GM19240 (cell line): ENCODE results near the gene PAK2.
"Not testable (repeated sequence)": the region's sequence is repeated elsewhere in the genome, so short reads cannot be mapped to it uniquely, and the experiment has no call there.

Experiments
- DNase-seq: peaks from one replicate; pipeline ENCODE4 v3.0.0; 2011; ENCODE audit warnings: low spot score; ENCODE audit not compliant: insufficient read length

The PAK2 gene

GRCh38 chr3:196739671-196740480 lies at the start of gene PAK2:
TSS of gene PAK2 (plus strand) at chr3:196739857. CDS start at chr3:196782647, 42,790 bp downstream.
- peak; percentile 61 for DNase-seq

- DNase-seq = no peak
Measured at GRCh38 chr3:196689941-196690660, 49.6 kb upstream of the PAK2 start.

DNA sequence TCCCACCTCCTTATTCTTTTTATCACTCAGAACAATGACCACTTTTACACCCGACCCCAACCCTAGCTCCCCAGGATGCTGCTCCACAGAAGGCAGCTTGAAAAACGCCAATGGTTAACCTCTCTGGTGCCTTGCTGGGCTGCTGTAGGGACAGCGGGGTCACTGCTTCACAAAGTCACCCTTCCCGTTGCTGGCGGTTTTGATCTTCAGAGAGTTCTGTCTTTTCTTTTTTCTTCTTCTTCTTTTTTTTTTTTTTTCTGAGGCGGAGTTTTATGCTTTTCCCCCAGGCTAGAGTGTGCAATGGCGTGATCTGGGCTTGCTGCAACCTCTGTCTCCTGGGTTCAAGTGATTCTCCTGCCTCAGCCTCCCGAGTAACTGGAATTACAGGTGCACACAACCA lies 48.3 kb upstream of the PAK2 start:
- DNase-seq = no peak

- DNase-seq = no peak
Measured at GRCh38 chr3:196694202-196694638, 45.4 kb upstream of the PAK2 start.

GRCh38 chr3:196694941-196695848 lies 44.5 kb upstream of the PAK2 start:
- no peak for DNase-seq

- DNase-seq = no peak
Measured at GRCh38 chr3:196695849-196696226, 43.8 kb upstream of the PAK2 start.

- no peak for DNase-seq
Measured at GRCh38 chr3:196697270-196697669, 42.4 kb upstream of the PAK2 start.

GRCh38 chr3:196699749-196700148 lies 39.9 kb upstream of the PAK2 start:
- no peak for DNase-seq

DNA sequence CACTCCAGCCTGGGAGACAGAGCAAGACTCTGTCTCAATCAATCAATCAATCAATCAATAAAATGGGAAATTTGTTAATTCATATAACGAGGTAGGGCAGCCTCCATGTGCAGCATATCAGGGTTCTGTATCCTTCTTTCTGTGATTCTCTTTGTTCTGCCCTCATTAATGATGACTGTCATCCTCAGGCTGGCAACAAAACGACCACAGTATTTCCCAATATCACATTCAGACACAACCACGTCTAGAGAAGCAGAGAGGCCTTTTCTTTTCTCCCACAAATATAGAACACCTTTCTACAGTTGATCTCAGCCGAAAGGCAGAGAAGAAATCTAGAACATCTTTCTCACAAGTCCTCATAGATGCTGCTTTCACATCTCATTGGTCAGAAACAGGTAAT lies 38.9 kb upstream of the PAK2 start:
- no peak for DNase-seq

DNA sequence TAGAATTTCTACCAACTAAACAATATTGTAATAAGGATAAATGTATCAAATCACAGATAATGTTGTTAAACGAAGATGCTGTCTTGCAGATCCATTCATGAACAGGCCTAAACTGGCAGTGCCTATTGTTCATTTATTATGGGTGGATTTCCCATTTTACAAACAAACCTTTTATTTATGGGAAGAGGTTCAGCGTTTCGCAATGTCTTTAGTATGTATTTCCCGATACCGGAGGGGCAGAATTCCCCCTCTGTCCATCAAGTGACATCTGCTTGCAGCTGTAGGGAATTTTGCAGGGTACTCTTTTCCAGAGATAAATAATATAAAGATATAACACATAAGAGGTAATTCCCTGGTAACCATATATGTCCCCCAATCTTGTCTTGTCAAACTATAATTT lies 33.3 kb upstream of the PAK2 start:
- DNase-seq = no peak

GRCh38 chr3:196706731-196707130 lies 32.9 kb upstream of the PAK2 start:
- no peak for DNase-seq

DNA sequence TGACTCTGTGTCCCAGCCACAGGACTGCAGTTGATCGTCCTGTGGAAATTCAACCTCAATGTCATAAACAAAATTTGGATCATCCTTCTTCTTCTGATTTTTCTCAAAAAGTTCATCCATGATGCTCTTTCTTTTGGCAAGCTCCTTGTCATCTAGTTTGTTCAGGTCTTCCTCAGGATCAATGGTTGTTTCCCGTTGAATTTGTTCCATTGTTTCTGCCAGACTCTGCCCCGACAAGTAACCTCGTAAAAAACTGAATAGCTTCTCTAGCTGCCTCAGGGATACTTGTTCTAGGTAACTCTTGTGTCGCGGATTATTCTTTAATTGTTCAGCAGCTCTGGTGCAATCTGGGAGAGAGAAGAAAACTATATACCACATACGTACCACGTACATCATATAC lies 32.1 kb upstream of the PAK2 start:
- DNase-seq = no peak

DNA sequence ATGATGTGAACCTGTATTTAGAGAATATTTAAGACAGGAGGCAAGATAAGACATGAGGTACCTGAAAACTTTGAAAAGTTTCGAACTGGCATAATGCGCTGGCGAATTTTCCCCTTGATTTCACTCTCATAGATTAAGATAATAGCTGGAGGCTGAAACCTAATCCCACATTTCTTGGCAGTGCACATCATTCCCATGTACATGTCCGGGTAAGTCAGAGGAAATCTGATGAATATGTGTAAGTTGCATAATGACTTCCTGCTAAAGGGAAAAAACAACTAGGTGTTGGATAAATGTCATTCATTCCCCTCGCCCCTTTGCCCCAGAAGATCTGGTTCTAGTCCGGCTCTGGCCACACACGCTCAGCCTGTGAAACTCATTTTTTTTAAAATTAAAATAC lies 31.2 kb upstream of the PAK2 start:
- no peak for DNase-seq

- peak; percentile 72 for DNase-seq
Measured at GRCh38 chr3:196711838-196712513, 27.7 kb upstream of the PAK2 start, which contains the start of the genes CEP19 and PIGX. TSS of gene CEP19 (minus strand) at chr3:196712250. CDS start at chr3:196708657, 3,593 bp downstream. TSS of gene PIGX (plus strand) at chr3:196712377.

DNA sequence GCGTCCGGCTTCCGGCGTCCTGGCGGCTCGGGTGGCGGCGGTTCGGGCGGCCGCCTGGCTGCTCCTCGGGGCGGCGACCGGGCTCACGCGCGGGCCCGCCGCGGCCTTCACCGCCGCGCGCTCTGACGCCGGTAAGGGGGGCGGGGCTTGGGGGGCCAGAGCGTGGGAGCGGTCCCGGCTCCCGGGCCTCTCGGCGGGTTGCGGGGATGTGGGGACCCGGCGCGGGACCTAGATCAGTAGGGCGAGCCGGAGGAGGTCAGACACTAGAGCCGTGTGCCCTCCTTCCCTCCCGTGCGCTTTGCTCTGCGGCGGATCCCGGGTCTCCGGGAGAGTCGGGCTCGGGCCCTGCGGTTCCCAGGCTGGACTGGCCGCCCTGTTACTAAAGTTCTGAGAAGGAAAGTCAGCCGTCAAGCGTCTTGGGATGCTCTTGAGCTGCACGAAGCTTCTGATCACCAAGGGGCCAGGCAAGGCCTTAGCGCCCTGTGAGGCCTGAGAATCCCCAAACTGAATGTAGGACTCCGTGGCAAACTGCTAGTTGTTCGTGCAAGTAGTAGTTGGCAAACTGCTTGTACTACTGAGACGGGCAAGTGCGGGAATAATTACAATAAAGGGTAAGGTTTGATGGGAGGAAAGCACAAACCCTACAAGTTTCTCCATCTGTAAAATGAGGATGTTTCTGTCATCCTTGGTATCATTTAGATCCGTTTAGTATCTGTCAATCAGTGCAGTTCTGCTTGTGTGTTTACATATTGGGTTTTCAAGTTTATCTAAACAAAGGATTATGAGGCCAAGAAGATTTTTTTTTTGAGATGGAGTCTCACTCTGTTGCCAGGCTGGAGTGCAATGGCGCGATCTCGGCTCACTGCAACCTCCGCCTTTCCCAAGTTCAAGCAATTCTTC lies 26.9 kb upstream of the PAK2 start:
- DNase-seq = peak; percentile 9

- DNase-seq = not testable (repeated sequence)
Measured at GRCh38 chr3:196717162-196717561, 22.5 kb upstream of the PAK2 start.

GRCh38 chr3:196721097-196721496 lies 18.6 kb upstream of the PAK2 start:
- no peak for DNase-seq

DNA sequence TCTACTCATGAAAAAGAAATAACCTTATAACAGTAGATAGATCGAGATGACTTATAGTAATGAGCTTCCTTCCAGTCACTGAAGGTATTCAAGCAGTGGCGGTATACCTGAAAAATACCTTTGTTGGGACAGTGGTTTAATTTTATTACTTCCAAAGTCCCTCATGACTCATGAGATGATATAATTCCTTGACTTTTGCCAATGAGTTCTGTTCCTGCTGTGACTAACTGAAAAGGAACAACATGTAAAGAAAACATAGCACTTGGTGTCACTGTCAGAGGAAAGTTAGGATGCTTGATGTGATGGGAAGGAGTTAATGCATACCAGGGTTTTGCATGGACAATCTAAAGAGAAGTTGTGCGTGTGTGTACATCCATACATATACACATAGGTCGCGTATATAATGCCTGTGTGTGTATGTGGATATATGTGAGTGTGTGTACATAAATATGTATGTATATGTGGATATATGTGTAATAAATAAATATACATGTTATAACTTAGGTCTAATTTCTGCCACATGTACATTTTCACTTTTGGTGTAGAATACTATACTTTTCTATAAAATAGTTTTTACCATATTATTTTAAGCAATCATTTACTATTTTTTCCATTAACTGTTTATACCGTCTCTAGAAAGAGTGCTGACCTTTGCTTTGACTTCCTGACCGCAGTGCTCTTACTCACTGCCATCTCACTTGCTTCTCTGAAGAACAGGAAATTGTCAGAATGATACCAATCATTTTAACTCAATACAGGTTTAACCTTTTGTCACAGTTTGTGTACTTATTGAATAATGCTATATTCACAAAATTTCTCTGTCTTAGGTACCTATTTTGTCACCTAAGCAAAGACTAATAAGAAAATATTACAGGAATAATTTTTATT lies 12.6 kb upstream of the PAK2 start:
- no peak for DNase-seq

DNA sequence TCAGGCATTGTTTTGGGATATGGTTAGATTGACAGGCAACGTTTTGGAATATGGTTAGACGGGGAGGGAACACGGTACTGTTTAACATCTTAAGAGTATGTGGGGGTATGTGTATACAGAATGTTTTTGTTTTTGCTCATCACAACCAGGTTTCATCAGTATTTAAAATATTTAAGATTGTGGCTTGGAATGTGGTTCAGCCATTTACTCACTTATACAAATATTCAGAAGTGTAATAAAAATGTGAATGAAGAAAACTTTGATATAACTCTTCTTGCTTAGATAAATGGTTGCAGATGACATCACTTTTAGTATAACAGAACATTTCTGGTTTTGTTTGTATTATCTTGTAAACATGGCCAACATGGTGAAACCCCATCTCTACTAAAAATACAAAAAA lies 3.9 kb upstream of the PAK2 start:
- no peak for DNase-seq
